ENCODE data around the gene RNF32.
"Not testable (repeated sequence)": the region's sequence is repeated elsewhere in the genome, so short reads cannot be mapped to it uniquely, and the experiment has no call there.

RNF32 gene

DNA sequence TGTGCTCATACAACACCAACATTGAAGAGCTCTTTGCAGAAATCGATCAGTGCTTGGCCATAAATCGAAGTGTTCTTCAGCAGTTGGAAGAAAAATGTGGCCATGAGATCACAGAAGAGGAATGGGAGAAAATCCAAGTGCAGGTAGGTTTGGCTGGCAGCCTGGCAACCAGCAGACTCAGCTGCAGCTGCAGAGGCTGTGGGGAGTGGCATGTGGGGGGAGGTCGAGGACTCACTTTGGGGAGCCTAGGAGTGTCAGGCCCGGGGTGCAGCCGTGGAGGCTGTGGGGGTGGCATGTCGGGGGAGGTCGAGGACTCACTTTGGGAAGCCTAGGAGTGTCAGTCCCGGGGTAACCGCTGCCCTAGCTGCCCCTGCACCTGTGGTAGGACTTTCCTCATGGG, 35.1 kb downstream of the RNF32 start:
- no peak for DNase-seq (ENCODE audit: low read depth in 3 of 3)

DNA sequence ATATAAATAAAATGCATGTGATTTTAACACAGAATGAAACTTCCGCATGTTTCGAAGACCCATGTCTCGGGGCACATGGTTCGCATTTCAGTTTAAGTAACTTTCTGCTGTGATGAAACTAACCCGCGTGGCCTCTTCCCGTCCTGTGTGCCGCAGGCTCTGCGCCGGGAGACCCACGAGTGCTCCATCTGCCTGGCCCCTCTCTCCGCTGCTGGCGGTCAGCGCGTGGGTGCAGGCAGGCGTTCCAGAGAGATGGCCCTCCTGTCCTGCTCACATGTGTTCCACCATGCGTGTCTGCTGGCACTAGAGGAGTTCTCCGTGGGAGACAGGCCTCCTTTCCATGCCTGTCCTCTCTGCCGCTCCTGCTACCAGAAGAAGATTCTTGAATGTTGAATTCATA, 35.7 kb downstream of the RNF32 start:
- DNase-seq (ENCODE audit: low read depth in 3 of 3): no peak

DNA sequence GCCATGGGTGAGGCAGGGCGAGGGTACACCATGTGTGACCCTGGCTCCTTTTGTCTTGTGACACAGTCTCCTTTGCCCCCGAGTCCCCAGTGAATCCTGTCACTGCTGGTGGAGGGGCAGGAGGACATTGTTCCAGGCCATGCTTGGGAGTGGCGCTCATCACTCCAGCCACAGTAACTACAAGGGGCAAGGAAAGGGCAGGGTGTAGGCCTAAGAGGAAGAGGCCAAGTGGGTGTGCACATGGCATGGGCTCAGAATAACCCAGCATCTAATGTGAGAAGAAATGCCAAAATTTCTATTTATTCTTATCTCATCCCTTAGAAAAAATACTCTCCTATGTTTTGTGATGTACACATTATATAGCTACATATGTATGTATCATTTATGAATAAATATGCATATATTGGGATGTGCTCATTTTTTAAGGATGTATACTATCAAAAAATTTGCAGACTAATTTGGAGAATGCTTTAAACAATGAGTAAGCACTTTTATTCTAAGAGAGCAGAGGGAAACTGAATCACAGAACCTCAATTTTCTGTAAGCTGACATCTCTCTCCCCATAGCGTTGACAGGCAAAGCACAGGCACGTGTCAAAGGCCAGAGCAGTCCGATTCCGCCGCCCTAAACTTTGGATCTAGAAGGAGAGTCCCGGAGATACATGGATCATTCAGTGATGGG, 36.9 kb downstream of the RNF32 start:
- DNase-seq (ENCODE audit: low read depth in 3 of 3): no peak

DNA sequence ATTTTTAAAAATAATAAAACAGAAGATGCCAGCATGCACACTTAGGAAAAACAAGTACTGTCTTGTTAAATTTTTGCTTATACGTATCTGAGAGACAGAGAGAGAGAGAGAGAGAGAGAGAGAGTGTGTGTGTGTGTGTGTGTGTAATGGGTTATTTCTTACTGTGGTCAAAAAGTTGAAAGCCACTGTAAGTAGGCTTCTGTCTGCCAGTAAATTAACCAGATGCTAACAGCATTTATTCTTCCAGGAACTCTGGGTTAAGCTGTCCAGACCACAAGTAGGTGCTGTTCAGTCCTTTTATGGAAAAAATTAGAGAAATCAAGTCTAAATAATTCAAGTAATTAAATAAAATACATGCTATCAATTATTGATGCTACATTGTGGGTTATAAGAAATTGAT, 39.7 kb downstream of the RNF32 start:
- no peak for DNase-seq (ENCODE audit: low read depth in 3 of 3)

DNA sequence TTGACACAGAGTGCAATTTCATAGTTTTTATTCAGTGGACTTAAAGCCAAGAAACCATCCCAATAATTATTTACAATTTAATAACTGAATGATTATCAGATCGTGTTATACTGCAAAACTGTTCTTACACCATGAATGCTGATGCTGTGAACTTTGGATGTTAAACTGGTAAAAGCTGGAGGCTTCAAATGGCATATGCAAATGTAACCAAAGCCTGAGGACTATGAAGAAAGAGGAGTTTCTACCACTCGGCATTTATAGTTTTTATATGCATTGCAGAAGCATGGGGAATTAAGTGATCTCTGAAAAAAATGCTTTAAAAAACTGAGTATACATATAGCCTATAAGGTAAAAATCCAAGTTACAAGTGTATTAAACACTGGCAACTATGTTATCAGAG, 42.4 kb downstream of the RNF32 start:
- no peak for DNase-seq (ENCODE audit: low read depth in 3 of 3)

DNA sequence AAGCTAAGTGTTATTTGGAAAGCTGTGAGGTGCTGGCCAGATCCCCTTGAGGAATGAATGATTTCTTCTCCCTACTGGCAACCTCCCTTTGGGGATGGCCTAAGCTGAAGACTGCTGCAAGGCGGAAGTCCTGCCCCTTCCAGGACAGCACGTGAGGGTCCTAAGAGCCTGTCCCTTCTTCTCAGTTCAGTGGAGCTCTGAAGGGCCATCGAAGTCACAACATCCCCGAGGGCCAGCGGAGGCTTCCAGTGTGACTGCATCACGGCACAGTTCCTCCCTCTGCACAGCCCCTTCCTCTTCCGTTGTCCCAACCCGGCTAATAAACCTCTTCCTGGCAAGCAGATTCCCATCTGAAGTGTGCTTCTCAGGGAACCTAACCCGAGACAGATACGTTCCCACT, 43.7 kb downstream of the RNF32 start:
- DNase-seq (ENCODE audit: low read depth in 3 of 3): no peak

DNA sequence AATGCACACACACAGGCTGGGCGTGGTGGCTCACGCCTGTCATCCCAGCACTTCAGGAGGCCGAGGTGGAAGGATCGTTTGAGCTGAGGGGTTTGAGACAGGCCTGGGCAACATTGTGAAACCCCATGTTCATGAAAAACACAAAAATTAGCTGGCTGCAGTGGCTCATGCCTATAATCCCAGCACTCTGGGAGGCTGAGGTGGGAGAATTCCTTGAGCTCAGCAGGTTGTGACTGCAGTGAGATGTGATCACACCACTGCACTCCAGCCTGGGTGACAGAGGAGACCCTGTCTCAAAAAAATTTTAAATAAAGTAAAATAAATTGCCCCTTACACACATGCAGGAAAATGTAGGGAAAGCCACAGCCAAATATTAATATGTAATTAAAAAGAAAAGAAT, 44.1 kb downstream of the RNF32 start:
- DNase-seq (ENCODE audit: low read depth in 3 of 3): no peak

DNA sequence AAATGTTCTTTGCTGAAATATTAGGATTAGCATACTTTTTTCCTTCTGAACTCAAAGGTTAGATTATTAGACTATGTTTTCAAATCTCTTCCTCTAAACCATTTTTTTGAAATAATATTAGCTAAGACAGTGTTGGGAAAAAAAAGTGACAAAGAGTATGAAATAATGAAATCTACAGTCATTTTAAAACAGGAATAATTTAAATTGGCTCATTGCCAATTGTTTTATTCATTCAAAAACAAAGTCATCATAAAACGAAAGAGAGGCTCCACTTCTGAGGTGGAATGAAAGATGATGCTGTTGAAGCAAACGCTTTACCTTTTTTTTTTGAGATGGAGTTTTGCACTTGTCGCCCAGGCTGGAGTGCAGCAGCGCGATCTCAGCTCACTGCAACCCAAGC, 51.2 kb downstream of the RNF32 start:
- DNase-seq (ENCODE audit: low read depth in 3 of 3): no peak

DNA sequence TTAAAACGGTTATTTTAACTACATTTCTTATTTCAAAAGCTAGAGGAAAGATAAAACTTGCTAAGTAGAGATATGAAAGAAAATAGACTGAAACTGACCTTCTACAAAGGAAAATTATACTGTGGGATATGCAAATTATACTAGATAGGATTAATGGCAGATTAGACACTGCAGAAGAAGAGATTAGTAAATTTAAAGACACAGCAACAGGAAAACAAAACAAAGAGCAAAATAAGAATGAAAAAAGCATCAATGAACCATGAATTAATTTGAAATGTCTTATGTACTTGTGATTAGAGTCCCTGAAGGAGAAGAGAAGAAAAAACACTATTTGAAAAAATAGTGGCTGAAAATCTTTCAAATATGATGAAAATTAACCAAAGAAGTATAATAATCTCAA, 52.3 kb downstream of the RNF32 start:
- DNase-seq (ENCODE audit: low read depth in 3 of 3): no peak

DNA sequence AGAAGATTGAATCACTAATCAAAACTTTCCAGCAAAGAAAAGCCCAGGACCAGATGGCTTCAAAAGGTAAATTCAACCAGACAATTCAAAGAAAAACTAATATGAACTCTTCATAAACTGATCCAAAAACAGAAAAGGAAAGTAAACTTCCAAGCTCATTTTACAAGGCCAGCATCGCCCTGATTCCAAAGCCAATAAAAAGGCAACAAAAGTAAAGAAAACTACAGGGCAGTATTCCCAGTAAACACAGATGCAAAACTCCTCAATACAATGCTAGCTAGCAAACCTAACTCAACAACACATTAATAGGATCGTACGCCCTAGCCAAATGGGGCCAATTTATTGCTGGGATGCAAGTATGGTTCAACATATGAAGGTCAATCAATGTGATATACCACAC, 53.1 kb downstream of the RNF32 start:
- DNase-seq (ENCODE audit: low read depth in 3 of 3): no peak

DNA sequence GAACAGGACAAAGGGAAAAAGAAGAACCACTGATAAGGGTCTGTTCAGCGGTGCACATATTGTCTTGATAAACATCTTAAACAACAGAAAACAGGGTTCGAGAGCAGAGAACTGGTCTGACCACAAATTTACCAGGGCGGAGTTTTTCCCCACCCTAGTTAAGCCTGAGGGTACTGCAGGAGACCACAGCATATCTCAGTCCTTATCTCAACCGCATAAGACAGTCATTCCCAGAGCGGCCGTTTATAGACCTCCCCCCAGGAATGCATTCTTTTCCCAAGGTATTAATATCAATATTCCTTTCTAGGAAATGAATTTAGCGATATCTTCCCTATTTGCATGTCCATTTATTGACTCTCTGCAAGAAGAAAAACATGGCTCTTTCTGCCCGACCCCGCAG, 56.7 kb downstream of the RNF32 start:
- not testable (repeated sequence) for DNase-seq (ENCODE audit: low read depth in 3 of 3)

DNA sequence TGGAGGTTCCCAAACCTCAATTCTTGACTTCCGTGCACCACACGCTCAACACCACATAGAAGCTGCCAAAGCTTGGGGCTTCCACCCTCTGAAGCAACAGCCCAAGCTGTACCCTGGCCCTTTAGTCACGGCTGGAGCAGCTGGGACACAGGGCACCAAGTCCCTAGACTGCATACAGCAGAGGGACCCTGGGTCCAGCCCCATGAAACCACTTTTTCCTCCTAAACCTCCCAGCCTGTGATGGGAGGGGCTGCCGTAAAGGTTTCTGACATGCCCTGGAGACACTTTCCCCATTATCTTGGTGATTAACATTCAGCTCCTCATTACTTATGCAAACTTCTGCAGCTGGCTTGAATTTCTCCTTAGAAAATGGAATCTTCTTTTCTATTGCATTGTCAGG, 57.9 kb downstream of the RNF32 start:
- DNase-seq (ENCODE audit: low read depth in 3 of 3): not testable (repeated sequence)

DNA sequence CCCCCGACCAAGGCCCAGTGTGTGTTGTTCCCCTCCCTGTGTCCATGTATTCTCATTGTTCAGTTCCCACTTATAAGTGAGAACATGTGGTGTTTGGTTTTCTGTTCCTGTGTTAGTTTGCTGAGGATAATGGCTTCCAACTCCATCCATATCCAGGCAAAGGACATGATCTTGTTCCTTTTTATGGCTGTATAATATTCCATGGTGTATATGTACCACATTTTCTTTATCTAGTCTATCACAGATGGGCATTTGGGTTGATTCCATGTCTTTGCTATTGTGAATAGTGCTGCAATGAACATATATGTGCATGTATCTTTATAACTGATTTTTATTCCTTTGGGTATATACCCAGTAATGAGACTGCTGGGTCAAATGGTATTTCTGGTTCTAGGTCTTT, 61.2 kb downstream of the RNF32 start:
- DNase-seq (ENCODE audit: low read depth in 3 of 3): not testable (repeated sequence)

DNA sequence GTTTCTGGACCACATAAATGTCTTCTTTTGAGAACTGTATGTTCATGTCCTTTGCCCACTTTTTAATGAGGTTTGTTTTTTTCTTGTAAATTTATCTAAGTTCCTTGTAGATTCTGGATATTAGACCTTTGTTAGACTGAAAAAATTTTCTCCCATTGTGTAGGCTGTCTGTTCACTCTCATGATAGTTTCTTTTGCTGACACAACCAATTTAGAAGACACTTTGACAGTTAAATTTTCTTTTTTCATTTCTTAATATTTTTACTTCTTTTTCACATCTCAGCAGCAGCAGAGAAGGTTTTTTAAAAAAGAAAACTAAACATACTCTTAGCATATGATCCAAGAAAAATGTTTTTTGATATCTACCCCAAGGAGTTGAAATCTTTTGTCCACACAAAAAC, 61.8 kb downstream of the RNF32 start:
- DNase-seq (ENCODE audit: low read depth in 3 of 3): no peak

DNA sequence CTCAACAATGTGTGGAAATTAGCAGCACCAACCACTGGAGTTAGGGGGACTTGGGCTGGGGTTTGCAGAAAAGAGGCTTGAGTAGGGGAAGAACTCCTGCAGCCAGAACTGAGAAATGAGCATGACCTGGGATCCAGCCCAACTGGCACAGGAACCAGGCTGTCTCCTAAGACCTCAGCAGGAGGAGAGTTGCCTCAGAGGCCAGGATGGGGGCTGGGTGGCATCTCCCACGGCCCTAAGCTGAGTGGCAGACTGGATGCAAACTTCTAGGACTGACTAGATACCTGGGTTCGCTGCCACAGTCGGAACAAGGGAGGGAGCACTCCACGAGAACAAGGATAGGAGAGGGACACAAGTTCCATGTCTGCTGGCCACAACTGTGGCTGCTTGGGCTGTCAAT, 62.6 kb downstream of the RNF32 start:
- no peak for DNase-seq (ENCODE audit: low read depth in 3 of 3)

DNA sequence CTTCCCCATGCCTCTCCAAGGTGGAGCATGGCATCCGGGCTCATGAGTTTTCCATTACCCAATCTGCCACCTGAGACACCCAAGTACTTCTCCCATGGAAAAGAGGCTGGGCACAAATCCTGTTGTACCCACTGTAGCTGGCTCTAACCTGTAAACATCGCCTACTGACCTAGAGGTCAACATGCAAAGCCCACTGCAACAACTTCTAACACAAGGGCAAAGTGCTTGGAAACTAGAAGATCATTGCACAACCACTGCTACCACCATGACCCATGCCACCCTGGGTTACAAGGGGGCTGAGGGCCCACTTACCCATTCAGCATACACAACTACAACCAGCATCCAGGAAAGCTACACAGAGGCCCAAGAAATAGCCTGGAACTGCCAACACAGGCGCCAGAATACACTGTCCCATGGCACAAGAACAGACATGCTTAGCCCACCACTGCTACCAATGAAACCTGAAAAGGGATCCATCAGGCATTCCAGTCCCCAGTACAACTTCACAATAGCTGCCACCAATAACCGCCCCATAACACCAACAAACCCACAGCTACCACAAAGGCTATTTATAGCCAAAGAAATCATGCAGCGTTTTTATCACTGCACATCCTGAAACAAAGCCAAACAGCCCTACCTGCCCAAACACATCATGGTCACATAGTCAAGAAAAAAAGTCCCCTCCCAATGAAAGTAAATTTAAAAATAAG, 63.4 kb downstream of the RNF32 start:
- DNase-seq (ENCODE audit: low read depth in 3 of 3): no peak

DNA sequence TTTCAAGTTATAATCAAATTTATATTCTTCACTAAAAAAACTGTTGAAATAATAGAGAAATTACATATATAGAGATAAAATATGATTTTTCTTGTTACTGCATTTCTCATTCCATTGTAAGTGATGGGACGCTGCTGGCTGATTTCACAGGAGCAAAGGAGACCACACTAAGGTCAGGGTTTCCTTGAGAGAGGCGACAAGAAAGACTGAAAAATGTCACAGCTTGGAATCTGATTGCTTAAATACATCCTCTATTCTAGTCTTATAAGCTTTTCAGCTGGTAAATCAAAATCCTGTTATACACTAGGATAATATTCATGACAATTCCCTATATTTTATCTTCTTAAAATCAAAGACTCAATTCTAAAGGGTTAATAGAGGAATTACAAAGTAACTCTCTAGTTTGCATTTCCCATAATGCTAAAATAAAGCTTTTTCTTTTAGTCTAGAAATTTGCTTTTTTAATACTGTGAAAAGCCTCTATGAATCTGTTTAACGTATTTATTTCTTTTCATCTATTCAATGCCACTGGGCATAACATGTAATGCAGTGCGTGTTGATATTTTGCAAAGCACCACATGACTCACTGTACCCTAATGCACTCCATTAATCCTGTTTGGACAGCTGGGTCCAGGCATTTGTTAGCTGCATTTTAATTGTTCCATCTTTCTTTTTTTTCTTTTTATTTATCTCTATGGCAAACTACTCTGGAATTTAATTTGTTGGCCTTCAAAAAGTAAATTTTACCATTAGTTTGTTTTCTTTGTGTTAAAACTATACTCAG, 81.7 kb downstream of the RNF32 start:
- DNase-seq (ENCODE audit: low read depth in 3 of 3): no peak

DNA sequence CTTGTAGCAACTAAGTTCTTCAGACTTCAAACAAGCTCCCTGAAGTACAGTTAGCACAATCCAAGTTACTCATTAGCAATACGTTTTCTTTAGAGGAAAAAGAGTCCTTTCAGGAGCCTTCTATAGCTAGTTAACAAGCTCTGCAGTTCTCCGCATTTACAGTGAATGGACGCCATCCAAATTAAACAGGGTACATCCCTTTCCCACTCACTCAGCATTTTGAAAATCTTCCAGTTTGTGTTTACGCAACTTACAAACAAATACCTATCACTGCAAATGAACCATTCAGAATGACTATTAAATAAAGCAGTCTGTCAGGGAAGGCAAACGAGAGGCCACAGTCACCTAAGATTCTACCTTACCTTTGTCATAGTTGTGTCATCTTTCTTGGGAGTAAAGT, 84.5 kb downstream of the RNF32 start:
- no peak for DNase-seq (ENCODE audit: low read depth in 3 of 3)

DNA sequence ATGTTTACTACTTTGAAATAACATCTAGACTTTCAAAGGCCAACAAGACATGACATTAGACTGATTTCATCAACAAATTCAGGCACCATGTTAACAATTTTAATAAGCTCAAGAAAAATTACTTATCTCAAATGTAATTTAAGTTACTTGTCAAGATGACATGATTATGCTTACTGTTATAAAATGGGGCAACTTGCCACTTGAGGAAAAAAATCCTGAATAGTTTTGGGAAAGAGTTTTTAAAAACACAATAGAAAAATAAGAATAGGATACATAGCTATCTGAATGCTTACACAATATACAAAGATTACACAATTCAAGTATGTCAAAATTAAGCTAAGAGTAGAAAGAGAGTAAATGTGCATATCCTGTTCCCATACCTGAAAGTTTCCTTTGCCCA, 85.4 kb downstream of the RNF32 start:
- no peak for DNase-seq (ENCODE audit: low read depth in 3 of 3)
